Measurements from ENCODE around the gene COLEC12. TPM values are rescaled to one million over a fixed set of nuclear protein-coding genes. Genes with fewer than 3 reads are reported as not detected.

COLEC12 gene
- polyA plus RNA-seq, 6 donors from 2014 or later, result not detected

DNA sequence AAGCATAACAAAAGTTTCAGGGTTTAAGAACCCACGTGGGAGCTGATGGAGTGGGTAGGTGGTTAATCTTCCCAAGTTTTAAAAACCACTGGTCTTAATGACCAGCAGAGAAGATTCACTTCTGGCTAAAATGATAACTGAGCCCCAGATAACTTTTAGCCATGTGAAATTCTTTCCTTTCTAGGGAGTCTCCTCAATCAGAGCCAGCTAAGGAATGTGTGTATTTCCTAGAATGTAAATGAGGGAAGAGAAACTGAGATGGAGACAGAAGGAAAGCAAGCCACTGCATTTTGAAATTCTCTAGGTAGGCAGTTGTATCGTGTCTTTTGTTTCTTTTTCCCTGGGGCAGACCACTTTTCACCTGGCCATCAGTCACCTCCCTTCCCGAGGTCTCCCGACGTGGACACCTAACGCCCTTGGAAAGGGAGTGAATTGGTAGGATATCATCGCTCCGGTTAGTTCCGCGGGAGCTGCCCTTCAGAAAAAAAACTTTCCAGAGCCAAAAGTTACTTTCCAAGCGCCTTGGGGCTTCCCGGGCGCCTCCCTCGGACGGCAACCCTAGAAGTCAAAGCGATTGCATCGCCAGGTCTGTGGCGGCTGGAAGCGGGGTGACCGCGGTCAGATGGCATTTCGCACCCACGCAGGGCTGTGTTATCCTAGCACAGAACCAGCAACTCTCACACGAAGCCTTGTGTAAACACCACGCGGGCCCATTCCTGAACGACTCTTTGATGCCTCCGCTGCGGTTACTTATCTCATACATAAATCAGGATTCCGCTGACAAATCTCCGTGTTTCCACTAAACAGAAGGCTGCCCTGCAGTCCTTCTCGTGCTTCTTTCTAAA is 1.3 kb downstream of the COLEC12 start:
- ATAC-seq (ENCODE audit: low read depth in 2 of 2) (no peak), DNase-seq (no peak)
- peak overlapping the region in 6 of 8 donors; percentile 22 to 69 (median 48) for H3K4me3 Mint-ChIP-seq
- peaks cover 0 to 18% (median 16%) of the 10 kb centered on the region in 3 donors for H3K4me1 Mint-ChIP-seq
- no peaks in the 10 kb centered on the region for H3K9me3 Mint-ChIP-seq
- H3K27ac Mint-ChIP-seq, result no peak overlapping the region
- H3K27me3 Mint-ChIP-seq, result peaks cover 31 to 69% (median 43%) of the 10 kb centered on the region in 3 donors
- H3K36me3 Mint-ChIP-seq, result no peaks in the 10 kb centered on the region

DNA sequence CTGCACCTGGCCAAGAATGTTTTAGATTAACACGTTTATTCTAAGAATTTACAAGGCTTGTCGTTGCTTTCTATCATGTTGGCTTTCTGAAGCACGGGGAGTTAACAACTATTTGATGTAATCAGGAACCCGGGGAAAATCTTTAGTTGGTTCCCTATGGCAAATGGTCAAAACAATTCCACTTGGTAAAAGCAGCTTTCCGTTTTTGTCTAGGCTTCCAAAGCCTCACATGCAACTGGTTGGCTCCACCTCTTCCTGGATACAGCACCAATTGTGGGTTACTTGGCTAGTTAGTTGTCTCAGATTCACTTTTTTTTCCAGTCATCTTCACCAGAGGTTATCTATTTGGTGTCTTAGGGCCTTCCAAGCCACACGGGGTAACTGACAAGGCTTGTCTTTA is 2.8 kb downstream of the COLEC12 start:
- H3K36me3 Mint-ChIP-seq, result no peaks in the 10 kb centered on the region
- H3K9me3 Mint-ChIP-seq, result no peaks in the 10 kb centered on the region
- ATAC-seq (ENCODE audit: low read depth in 2 of 2) (no peak), DNase-seq (no peak)
- H3K4me3 Mint-ChIP-seq, result no peak overlapping the region
- H3K27me3 Mint-ChIP-seq, result peaks cover 29 to 58% (median 42%) of the 10 kb centered on the region in 3 donors
- no peak overlapping the region for H3K27ac Mint-ChIP-seq
- peaks cover 0 to 18% (median 16%) of the 10 kb centered on the region in 3 donors for H3K4me1 Mint-ChIP-seq

GRCh38 chr18:495452-495851 is 5.0 kb downstream of the COLEC12 start:
- no peak overlapping the region for H3K27ac Mint-ChIP-seq
- peaks cover 0 to 11% (median 7%) of the 10 kb centered on the region in 3 donors for H3K4me1 Mint-ChIP-seq
- ATAC-seq (ENCODE audit: low read depth in 2 of 2) (no peak), DNase-seq (no peak)
- no peaks in the 10 kb centered on the region for H3K36me3 Mint-ChIP-seq
- H3K27me3 Mint-ChIP-seq, result peaks cover 29 to 40% (median 34%) of the 10 kb centered on the region in 3 donors
- no peaks in the 10 kb centered on the region for H3K9me3 Mint-ChIP-seq
- H3K4me3 Mint-ChIP-seq, result no peak overlapping the region

DNA sequence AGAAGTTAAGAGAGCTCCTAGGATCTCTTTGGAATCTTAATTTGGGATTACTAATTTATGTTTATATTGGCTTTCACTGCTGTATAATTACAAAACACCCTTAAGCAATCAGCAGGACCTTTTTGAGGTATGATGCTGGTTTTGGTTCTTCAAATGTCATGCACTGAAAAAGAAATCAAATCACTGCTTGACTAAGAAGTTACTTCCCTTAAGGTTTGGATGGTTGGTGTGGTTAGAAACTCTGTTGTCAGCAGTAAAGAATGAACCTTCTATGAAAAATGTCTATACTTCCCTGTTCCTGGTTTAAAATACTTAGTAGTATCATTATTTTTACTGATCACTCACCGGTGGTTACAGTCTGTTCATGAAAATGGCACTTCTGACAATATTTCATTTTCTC is 5.5 kb downstream of the COLEC12 start:
- Mint-ChIP-seq H3K36me3 (no peaks in the 10 kb centered on the region), H3K4me3 (no peak overlapping the region), H3K27ac (no peak overlapping the region), H3K4me1 (peaks cover 0 to 11% (median 7%) of the 10 kb centered on the region in 3 donors), H3K9me3 (no peaks in the 10 kb centered on the region), H3K27me3 (peaks cover 29 to 39% (median 34%) of the 10 kb centered on the region in 3 donors)
- ATAC-seq (ENCODE audit: low read depth in 2 of 2) (no peak), DNase-seq (no peak)

- H3K4me1 Mint-ChIP-seq, result peaks cover 0 to 5% (median 4%) of the 10 kb centered on the region in 3 donors
Observed at GRCh38 chr18:493986-494983, 6.2 kb downstream of the COLEC12 start.

DNA sequence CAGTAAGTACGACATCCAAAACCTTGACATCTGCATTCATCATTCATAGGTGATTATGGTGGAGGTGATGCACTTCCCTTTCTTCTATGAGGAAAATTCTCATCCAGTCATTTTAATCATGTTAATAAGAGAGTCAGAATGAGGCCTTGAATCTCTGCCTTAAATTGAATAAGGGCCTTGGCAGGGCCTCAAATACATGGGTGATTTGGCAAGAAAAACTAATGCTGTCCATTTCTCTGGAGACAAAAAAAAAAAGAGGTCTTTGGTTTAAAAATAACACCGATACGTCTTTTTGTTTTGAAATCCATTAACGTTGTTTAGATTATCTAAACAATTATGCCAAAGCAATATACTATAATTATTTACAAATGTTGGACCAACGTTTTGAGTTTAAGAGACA is 8.1 kb downstream of the COLEC12 start:
- ATAC-seq (ENCODE audit: low read depth in 2 of 2), result no peak
- DNase-seq, result no peak
- H3K4me3 Mint-ChIP-seq, result no peak overlapping the region
- H3K36me3 Mint-ChIP-seq, result no peaks in the 10 kb centered on the region
- H3K4me1 Mint-ChIP-seq, result no peaks in the 10 kb centered on the region
- H3K27me3 Mint-ChIP-seq, result peaks cover 16 to 23% (median 17%) of the 10 kb centered on the region in 3 donors
- H3K9me3 Mint-ChIP-seq, result peaks cover 0 to 3% (median 0%) of the 10 kb centered on the region in 7 donors
- no peak overlapping the region for H3K27ac Mint-ChIP-seq

More at GRCh38 chr18:493986-494983, 6.2 kb downstream of the COLEC12 start:
- DNase-seq (no peak), ATAC-seq (ENCODE audit: low read depth in 2 of 2) (no peak)
- Mint-ChIP-seq H3K9me3 (no peaks in the 10 kb centered on the region), H3K27me3 (peaks cover 22 to 32% (median 29%) of the 10 kb centered on the region in 3 donors), H3K27ac (no peak overlapping the region), H3K4me3 (no peak overlapping the region), H3K36me3 (no peaks in the 10 kb centered on the region)

DNA sequence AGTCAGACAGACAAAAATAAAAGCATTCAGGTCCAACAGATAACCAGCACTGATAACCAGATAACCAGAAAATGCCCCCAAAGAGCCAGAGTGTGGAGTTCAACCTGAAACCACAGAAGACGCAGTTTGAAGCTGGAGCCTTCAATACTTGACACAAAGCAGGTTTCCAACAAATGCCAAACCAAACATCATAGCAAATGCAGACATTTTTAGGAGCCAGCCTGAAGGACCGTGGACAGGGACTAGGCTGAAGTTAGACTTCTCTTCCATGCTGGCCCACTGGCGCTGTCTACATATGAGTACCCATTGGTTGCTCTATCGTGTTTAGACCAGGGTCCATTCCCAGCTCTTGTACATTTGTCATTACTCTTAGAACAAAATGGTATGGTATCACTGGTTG is 9.9 kb downstream of the COLEC12 start:
- Mint-ChIP-seq H3K9me3 (peaks cover 3 to 13% (median 5%) of the 10 kb centered on the region in 7 donors), H3K4me1 (no peaks in the 10 kb centered on the region), H3K27ac (no peak overlapping the region), H3K4me3 (no peak overlapping the region), H3K36me3 (peaks cover 0 to 9% of the 10 kb centered on the region in 2 donors), H3K27me3 (peaks cover 10 to 21% (median 19%) of the 10 kb centered on the region in 3 donors)
- DNase-seq, result no peak
- ATAC-seq (ENCODE audit: low read depth in 2 of 2), result no peak

GRCh38 chr18:490024-490366 is 10.5 kb downstream of the COLEC12 start:
- ATAC-seq (ENCODE audit: low read depth in 2 of 2) (no peak), DNase-seq (no peak)
- no peaks in the 10 kb centered on the region for H3K4me1 Mint-ChIP-seq
- H3K4me3 Mint-ChIP-seq, result no peak overlapping the region
- H3K36me3 Mint-ChIP-seq, result peaks cover 0 to 9% of the 10 kb centered on the region in 2 donors
- peaks cover 6 to 21% (median 13%) of the 10 kb centered on the region in 3 donors for H3K27me3 Mint-ChIP-seq
- H3K27ac Mint-ChIP-seq, result peak overlapping the region in 1 of 6 donors; percentile 90
- H3K9me3 Mint-ChIP-seq, result peaks cover 3 to 13% (median 5%) of the 10 kb centered on the region in 7 donors

DNA sequence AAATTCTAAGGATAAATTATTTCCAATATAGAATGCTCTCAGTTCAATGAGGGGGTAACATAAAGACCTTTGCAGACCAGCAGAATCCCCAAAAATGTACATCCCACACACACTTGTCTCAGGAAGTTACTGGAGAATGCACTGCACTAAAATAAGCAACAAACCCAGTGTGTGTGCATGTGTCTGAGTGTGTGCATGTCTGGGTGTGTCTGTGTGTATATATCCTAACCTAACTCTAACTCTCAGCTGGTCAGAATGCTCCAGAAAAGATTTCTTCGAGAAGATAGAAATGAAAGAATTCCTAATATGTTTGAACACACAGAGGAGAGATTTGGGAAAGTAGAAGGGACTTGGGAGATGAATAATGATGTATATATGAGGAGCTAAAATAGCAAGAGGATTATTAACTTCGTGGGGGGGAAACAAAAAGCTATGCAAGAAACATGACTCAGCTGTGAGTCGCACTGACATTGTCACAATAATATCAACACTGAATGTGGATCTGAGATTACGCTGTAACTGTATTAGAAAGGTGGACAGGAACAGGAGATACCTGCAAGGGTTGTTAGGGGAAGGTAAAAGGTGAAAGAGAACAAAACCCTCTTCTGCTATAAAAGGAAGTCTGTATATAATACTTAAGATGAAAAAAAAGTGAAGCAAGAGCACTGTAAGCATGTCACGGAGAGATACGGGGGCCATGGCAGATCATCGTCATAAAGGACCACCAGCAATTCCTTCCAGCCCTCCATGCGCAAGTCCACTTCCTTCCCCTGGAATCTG is 11.1 kb downstream of the COLEC12 start:
- Mint-ChIP-seq H3K36me3 (peaks cover 0 to 9% of the 10 kb centered on the region in 2 donors), H3K27ac (no peak overlapping the region), H3K27me3 (peaks cover 5 to 21% (median 13%) of the 10 kb centered on the region in 3 donors), H3K9me3 (peaks cover 3 to 13% (median 5%) of the 10 kb centered on the region in 7 donors), H3K4me1 (no peaks in the 10 kb centered on the region), H3K4me3 (no peak overlapping the region)
- DNase-seq, result no peak
- ATAC-seq (ENCODE audit: low read depth in 2 of 2), result no peak

DNA sequence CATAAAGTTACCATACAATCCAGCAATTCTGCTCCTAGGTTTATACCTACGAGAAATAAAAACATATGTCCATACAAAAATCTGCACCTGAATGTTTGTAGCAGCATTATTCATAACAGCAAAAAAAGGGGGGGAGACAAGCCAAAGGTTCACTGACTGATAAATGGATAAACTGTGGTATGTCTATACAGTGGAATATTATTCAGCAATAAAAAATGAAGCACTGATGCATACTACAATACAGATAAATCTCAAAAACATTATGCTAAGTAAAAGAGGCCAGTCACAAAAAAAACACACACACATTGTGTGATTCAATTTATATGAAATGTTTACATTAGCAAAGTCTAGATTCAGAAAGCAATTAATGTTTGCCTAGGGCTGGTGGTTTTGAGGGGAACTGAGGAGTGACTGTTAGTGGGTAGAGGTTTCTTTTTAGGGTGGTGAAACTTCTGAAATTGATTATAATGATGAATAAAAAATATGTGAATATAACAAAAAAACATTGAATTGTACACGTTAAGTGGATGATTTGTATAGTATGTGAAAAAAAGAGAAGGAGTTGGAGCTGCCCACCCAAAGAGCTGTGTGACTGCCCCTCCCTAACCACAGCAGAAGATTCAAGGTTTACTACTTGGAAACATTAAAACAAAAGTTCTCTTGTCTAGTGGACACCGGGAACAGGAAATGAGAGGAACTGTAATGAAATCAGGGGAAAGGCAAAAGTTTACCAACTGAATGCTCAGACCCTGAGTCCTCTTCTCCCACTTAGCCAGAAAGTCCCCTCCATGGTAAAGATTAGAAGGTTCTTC is 13.4 kb downstream of the COLEC12 start:
- no peak overlapping the region for H3K4me3 Mint-ChIP-seq
- H3K4me1 Mint-ChIP-seq, result no peaks in the 10 kb centered on the region
- peaks cover 0 to 9% of the 10 kb centered on the region in 2 donors for H3K36me3 Mint-ChIP-seq
- H3K9me3 Mint-ChIP-seq, result peaks cover 3 to 13% (median 5%) of the 10 kb centered on the region in 7 donors
- no peak overlapping the region for H3K27ac Mint-ChIP-seq
- peaks cover 4 to 31% (median 13%) of the 10 kb centered on the region in 3 donors for H3K27me3 Mint-ChIP-seq
- ATAC-seq (ENCODE audit: low read depth in 2 of 2) (no peak), DNase-seq (no peak)

- H3K36me3 Mint-ChIP-seq, result peaks cover 0 to 9% of the 10 kb centered on the region in 2 donors
- no peak for DNase-seq
- H3K4me3 Mint-ChIP-seq, result no peak overlapping the region
- no peaks in the 10 kb centered on the region for H3K4me1 Mint-ChIP-seq
- peaks cover 3 to 13% (median 5%) of the 10 kb centered on the region in 7 donors for H3K9me3 Mint-ChIP-seq
- H3K27me3 Mint-ChIP-seq, result peaks cover 4 to 36% (median 13%) of the 10 kb centered on the region in 3 donors
- ATAC-seq (ENCODE audit: low read depth in 2 of 2), result no peak
- H3K27ac Mint-ChIP-seq, result no peak overlapping the region
Observed at GRCh38 chr18:484749-485464, 15.6 kb downstream of the COLEC12 start.

DNA sequence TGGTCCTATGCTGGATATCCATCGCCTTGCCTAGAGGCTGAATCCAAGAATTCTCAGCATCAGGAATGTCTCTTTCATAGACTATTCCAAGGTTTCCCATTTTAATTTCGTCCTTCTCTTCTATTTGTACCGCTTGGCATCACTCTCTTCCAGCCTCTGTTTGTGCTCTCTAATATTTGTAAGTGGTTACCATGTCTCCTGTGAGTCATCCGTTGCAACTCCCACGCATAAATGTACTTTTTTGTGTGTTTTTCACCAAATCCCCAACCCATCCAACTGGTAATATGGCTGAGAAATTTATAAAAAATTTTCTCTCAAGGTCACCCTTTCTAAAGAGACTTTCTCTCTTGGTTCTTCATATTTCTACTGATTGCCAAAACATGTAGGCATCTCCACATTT is 21.8 kb downstream of the COLEC12 start:
- Mint-ChIP-seq H3K4me1 (no peaks in the 10 kb centered on the region), H3K9me3 (no peaks in the 10 kb centered on the region), H3K27me3 (peaks cover 0 to 23% (median 3%) of the 10 kb centered on the region in 3 donors), H3K36me3 (no peaks in the 10 kb centered on the region), H3K4me3 (no peak overlapping the region), H3K27ac (no peak overlapping the region)
- no peak for DNase-seq
- no peak for ATAC-seq (ENCODE audit: low read depth in 2 of 2)

All from naive B cell (primary cell).